ENCODE results near the gene BCKDHB. TPM values are rescaled to one million over a fixed set of nuclear protein-coding genes. Genes with fewer than 3 reads are reported as not detected.

The BCKDHB gene
- polyA plus RNA-seq, 2 of the 4 experiments (the other 2 are of a cell fraction): 7.7 to 15.0 TPM

DNA sequence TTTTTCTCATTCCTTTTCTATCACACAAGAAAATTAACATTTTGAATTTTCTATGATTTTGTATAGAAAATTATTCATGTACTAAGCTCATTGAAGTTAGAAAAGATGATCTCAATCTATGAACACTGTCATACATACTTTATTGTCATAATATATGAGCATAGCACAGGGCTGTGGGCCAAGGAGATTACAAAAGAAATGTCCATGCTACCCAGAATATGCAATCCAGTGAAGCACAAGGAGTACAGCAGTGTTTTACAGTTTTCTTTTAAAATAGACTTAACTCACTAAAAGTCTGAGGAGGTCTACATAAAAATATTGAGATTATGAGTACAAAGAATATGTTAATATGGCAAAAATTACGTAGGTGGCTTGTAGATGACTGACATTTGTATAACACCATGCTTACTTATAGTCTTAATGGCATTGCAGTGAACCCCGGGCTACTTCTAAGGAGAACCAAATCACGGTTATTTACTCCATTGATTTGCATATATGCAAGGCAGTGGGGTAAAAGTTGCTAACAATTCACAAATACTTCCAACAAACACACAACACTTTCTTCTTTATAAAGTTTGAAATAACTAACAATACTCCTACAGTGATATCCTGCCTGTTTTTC lies 257.1 kb downstream of the BCKDHB start:
- no peak overlapping the region for H3K4me2 ChIP-seq
- ATAC-seq (no peak), FAIRE-seq (no peak), DNase-seq (ENCODE audit: low read depth in 1 of 2, low spot score in 1 of 2) (no peak)
- H3K9me3 ChIP-seq: no peaks in the 10 kb centered on the region
- ChIA-PET CTCF (no interaction called here), POLR2A (no interaction called here)
- 59% methylated on average over 3 of the region's 3 CpGs for WGBS (ENCODE audit: missing lambda C conversion rate)
- no peak overlapping the region for H3K27ac ChIP-seq
- H3K4me3 ChIP-seq: no peak overlapping the region
- no peaks in the 10 kb centered on the region for H3K4me1 ChIP-seq
- TF ChIP-seq POLR2A (IDR thresholded peaks at IDR 0.05; ENCODE audit: low read length) (no peak), SREBF2 (IDR thresholded peaks at IDR 0.05) (no peak), JUN (IDR thresholded peaks at IDR 0.05) (no peak), FOXS1 (CRISPR knock-in tag; IDR thresholded peaks at IDR 0.05) (no peak), HOXB5 (CRISPR knock-in tag; IDR thresholded peaks at IDR 0.05) (no peak)
- TF ChIP-seq, protein P1, sequence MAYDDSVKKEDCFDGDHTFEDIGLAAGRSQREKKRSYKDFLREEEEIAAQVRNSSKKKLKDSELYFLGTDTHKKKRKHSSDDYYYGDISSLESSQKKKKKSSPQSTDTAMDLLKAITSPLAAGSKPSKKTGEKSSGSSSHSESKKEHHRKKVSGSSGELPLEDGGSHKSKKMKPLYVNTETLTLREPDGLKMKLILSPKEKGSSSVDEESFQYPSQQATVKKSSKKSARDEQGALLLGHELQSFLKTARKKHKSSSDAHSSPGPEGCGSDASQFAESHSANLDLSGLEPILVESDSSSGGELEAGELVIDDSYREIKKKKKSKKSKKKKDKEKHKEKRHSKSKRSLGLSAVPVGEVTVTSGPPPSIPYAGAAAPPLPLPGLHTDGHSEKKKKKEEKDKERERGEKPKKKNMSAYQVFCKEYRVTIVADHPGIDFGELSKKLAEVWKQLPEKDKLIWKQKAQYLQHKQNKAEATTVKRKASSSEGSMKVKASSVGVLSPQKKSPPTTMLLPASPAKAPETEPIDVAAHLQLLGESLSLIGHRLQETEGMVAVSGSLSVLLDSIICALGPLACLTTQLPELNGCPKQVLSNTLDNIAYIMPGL (CRISPR knock-in tag; IDR thresholded peaks at IDR 0.05; ENCODE audit: borderline replicate concordance): no peak
- TF ChIP-seq, protein P2, sequence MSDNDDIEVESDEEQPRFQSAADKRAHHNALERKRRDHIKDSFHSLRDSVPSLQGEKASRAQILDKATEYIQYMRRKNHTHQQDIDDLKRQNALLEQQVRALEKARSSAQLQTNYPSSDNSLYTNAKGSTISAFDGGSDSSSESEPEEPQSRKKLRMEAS (IDR thresholded peaks at IDR 0.05): no peak
- TF ChIP-seq, protein P3, sequence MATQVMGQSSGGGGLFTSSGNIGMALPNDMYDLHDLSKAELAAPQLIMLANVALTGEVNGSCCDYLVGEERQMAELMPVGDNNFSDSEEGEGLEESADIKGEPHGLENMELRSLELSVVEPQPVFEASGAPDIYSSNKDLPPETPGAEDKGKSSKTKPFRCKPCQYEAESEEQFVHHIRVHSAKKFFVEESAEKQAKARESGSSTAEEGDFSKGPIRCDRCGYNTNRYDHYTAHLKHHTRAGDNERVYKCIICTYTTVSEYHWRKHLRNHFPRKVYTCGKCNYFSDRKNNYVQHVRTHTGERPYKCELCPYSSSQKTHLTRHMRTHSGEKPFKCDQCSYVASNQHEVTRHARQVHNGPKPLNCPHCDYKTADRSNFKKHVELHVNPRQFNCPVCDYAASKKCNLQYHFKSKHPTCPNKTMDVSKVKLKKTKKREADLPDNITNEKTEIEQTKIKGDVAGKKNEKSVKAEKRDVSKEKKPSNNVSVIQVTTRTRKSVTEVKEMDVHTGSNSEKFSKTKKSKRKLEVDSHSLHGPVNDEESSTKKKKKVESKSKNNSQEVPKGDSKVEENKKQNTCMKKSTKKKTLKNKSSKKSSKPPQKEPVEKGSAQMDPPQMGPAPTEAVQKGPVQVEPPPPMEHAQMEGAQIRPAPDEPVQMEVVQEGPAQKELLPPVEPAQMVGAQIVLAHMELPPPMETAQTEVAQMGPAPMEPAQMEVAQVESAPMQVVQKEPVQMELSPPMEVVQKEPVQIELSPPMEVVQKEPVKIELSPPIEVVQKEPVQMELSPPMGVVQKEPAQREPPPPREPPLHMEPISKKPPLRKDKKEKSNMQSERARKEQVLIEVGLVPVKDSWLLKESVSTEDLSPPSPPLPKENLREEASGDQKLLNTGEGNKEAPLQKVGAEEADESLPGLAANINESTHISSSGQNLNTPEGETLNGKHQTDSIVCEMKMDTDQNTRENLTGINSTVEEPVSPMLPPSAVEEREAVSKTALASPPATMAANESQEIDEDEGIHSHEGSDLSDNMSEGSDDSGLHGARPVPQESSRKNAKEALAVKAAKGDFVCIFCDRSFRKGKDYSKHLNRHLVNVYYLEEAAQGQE (IDR thresholded peaks at IDR 0.05): no peak
- TF ChIP-seq, protein P4, sequence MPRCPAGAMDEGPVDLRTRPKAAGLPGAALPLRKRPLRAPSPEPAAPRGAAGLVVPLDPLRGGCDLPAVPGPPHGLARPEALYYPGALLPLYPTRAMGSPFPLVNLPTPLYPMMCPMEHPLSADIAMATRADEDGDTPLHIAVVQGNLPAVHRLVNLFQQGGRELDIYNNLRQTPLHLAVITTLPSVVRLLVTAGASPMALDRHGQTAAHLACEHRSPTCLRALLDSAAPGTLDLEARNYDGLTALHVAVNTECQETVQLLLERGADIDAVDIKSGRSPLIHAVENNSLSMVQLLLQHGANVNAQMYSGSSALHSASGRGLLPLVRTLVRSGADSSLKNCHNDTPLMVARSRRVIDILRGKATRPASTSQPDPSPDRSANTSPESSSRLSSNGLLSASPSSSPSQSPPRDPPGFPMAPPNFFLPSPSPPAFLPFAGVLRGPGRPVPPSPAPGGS (IDR thresholded peaks at IDR 0.05): no peak

DNA sequence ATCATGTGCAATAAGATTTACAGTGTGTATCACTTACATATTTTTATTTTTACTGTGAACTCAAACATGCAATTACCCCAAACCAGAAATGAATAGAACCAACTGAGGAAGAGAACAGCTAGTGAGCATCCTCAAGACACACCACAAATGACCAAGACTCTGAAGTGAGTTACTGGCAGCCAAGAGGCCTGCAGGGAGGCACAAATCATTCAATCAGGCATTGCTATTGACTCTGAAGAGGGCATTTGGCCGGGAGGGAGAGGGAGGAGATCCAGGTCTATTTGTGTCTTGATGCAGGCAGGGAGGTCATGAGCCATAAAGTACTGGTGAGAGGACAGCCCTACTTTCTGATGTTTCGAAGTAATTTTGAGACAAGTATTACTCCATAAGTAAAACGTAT lies 257.7 kb downstream of the BCKDHB start:
- no peaks in the 10 kb centered on the region for H3K4me1 ChIP-seq
- ChIA-PET CTCF (no interaction called here), POLR2A (no interaction called here)
- FAIRE-seq (no peak), DNase-seq (ENCODE audit: low read depth in 1 of 2, low spot score in 1 of 2) (no peak), ATAC-seq (no peak)
- H3K27ac ChIP-seq: no peak overlapping the region
- H3K4me3 ChIP-seq: no peak overlapping the region
- 49% methylated on average over 3 of the region's 3 CpGs for WGBS (ENCODE audit: missing lambda C conversion rate)
- H3K9me3 ChIP-seq: no peaks in the 10 kb centered on the region
- H3K4me2 ChIP-seq: no peak overlapping the region
- no peak for TF ChIP-seq JUN (IDR thresholded peaks at IDR 0.05)
- no peak for TF ChIP-seq HOXB13 (CRISPR knock-in tag; IDR thresholded peaks at IDR 0.05; ENCODE audit: low read depth)
- no peak for TF ChIP-seq MAFK (IDR thresholded peaks at IDR 0.05; ENCODE audit: partially characterized antibody)
- TF ChIP-seq, protein P2 (IDR thresholded peaks at IDR 0.05): no peak
- TF ChIP-seq, protein P1 (CRISPR knock-in tag; IDR thresholded peaks at IDR 0.05; ENCODE audit: borderline replicate concordance): no peak
- TF ChIP-seq, protein P4 (IDR thresholded peaks at IDR 0.05): no peak
- no peak for TF ChIP-seq FOSL2 (IDR thresholded peaks at IDR 0.05)
- TF ChIP-seq FOSL2 (CRISPR knock-in tag; IDR thresholded peaks at IDR 0.05): no peak
- no peak for TF ChIP-seq HDAC2 (IDR thresholded peaks at IDR 0.05)
- TF ChIP-seq, protein P5, sequence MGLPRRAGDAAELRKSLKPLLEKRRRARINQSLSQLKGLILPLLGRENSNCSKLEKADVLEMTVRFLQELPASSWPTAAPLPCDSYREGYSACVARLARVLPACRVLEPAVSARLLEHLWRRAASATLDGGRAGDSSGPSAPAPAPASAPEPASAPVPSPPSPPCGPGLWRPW (IDR thresholded peaks at IDR 0.05): no peak
- no peak for TF ChIP-seq JUNB (IDR thresholded peaks at IDR 0.05)
- TF ChIP-seq KDM5A (IDR thresholded peaks at IDR 0.05): no peak
- no peak for TF ChIP-seq EP300 (IDR thresholded peaks at IDR 0.05)
- no peak for TF ChIP-seq POLR2A (IDR thresholded peaks at IDR 0.05; ENCODE audit: low read length)
- no peak for TF ChIP-seq EHMT2 (IDR thresholded peaks at IDR 0.05; ENCODE audit: low read depth)

Measured in A549 (cell line).